ENCODE results near the gene DENR. TPM values are rescaled to one million over a fixed set of nuclear protein-coding genes. Genes with fewer than 3 reads are reported as not detected.

The DENR gene
- total RNA-seq, 1 donor from 2014 or later = 62.4 TPM

GRCh38 chr12:122807651-122808050 lies 55.0 kb downstream of the DENR start:
- no peaks in the 10 kb centered on the region for H3K36me3 ChIP-seq (ENCODE audit: control insufficient read depth, insufficient read depth, low read length)
- H3K27me3 ChIP-seq (ENCODE audit: control insufficient read depth, insufficient read depth, low read length) = no peaks in the 10 kb centered on the region
- no peak overlapping the region for H3K4me3 ChIP-seq (ENCODE audit: low read depth, low read length)
- no peak for TF ChIP-seq CTCF (IDR thresholded peaks at IDR 0.05; ENCODE audit: insufficient read depth, low read length, poor library complexity, severe bottlenecking)
- DNase-seq (ENCODE audit: low read depth) = no peak

- no peak for DNase-seq (ENCODE audit: low read depth)
- no peak for TF ChIP-seq CTCF (IDR thresholded peaks at IDR 0.05; ENCODE audit: insufficient read depth, low read length, poor library complexity, severe bottlenecking)
These were observed 59.2 kb downstream of the DENR start for GRCh38 chr12:122811777-122812176.

GRCh38 chr12:122813310-122813713 lies 60.7 kb downstream of the DENR start:
- Histone ChIP-seq H3K4me3 (ENCODE audit: low read depth, low read length) (no peak overlapping the region), H3K36me3 (ENCODE audit: control insufficient read depth, insufficient read depth, low read length) (no peaks in the 10 kb centered on the region), H3K27me3 (ENCODE audit: control insufficient read depth, insufficient read depth, low read length) (no peaks in the 10 kb centered on the region)
- no peak for TF ChIP-seq CTCF (IDR thresholded peaks at IDR 0.05; ENCODE audit: insufficient read depth, low read length, poor library complexity, severe bottlenecking)
- DNase-seq (ENCODE audit: low read depth) = no peak

More at GRCh38 chr12:122811777-122812176, 59.2 kb downstream of the DENR start:
- H3K36me3 ChIP-seq (ENCODE audit: control insufficient read depth, insufficient read depth, low read length) = no peaks in the 10 kb centered on the region
- no peaks in the 10 kb centered on the region for H3K27me3 ChIP-seq (ENCODE audit: control insufficient read depth, insufficient read depth, low read length)
- no peak overlapping the region for H3K4me3 ChIP-seq (ENCODE audit: low read depth, low read length)

GRCh38 chr12:122819209-122819785 lies 66.7 kb downstream of the DENR start:
- Histone ChIP-seq H3K27me3 (ENCODE audit: control insufficient read depth, insufficient read depth, low read length) (no peaks in the 10 kb centered on the region), H3K4me3 (ENCODE audit: low read depth, low read length) (no peak overlapping the region), H3K36me3 (ENCODE audit: control insufficient read depth, insufficient read depth, low read length) (no peaks in the 10 kb centered on the region)
- DNase-seq (ENCODE audit: low read depth) = no peak
- no peak for TF ChIP-seq CTCF (IDR thresholded peaks at IDR 0.05; ENCODE audit: insufficient read depth, low read length, poor library complexity, severe bottlenecking)

- Histone ChIP-seq H3K36me3 (ENCODE audit: control insufficient read depth, insufficient read depth, low read length) (no peaks in the 10 kb centered on the region), H3K27me3 (ENCODE audit: control insufficient read depth, insufficient read depth, low read length) (no peaks in the 10 kb centered on the region), H3K4me3 (ENCODE audit: low read depth, low read length) (no peak overlapping the region)
- no peak for TF ChIP-seq CTCF (IDR thresholded peaks at IDR 0.05; ENCODE audit: insufficient read depth, low read length, poor library complexity, severe bottlenecking)
- DNase-seq (ENCODE audit: low read depth) = no peak
These were observed 67.5 kb downstream of the DENR start for GRCh38 chr12:122820138-122820537.

Other genes starting within 250 kb of the DENR start
- 33.9 and 41.2 TPM in 2 replicates for gene RSRC2, start 225.9 kb upstream of the DENR start, total RNA-seq
- gene KNTC1, start 225.6 kb upstream of the DENR start, total RNA-seq = 12.4 and 16.2 TPM in 2 replicates
- gene HCAR2, start 49.5 kb upstream of the DENR start, total RNA-seq = not detected in 2 replicates
- not detected in 2 replicates for gene HCAR3, start 36.0 kb upstream of the DENR start, total RNA-seq
- gene HCAR1, start 22.0 kb upstream of the DENR start, total RNA-seq = 0.62 and 0.79 TPM in 2 replicates
- gene CCDC62, start 21.7 kb downstream of the DENR start, total RNA-seq = 0.04 and 0.14 TPM in 2 replicates
- 86.5 and 108 TPM in 2 replicates for gene HIP1R, start 82.6 kb downstream of the DENR start, total RNA-seq
- 81.5 and 83.9 TPM in 2 replicates for gene VPS37B, start 143.3 kb downstream of the DENR start, total RNA-seq
- 10.6 and 12.3 TPM in 2 replicates for gene ABCB9, start 213.6 kb downstream of the DENR start, total RNA-seq
- gene OGFOD2, start 222.4 kb downstream of the DENR start, total RNA-seq = 13.0 and 14.9 TPM in 2 replicates
- 250 and 289 TPM in 2 replicates for gene ARL6IP4, start 227.9 kb downstream of the DENR start, total RNA-seq